Measurements from ENCODE around the gene AQP10.

DNA sequence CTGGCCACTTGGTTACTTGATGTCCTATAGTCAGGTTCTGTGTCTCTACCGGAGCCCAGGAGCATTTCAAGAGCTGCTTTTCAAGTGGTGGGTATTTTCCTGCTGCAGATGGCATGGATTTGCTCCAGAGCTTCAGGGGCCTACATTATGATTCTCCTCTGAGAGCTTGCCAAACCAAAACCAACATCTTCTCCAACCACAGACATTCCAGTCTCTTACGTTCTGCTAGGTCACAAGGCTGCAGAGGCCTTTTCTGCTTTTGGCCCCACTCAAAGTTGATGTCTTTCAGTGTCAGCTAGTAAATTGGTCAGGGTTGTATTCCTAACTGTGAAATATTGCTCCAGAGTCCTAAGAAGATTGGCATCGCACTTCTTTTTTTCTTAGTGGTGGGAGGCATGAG, 14.7 kb upstream of the AQP10 start:
- TF ChIP-seq, protein P1, sequence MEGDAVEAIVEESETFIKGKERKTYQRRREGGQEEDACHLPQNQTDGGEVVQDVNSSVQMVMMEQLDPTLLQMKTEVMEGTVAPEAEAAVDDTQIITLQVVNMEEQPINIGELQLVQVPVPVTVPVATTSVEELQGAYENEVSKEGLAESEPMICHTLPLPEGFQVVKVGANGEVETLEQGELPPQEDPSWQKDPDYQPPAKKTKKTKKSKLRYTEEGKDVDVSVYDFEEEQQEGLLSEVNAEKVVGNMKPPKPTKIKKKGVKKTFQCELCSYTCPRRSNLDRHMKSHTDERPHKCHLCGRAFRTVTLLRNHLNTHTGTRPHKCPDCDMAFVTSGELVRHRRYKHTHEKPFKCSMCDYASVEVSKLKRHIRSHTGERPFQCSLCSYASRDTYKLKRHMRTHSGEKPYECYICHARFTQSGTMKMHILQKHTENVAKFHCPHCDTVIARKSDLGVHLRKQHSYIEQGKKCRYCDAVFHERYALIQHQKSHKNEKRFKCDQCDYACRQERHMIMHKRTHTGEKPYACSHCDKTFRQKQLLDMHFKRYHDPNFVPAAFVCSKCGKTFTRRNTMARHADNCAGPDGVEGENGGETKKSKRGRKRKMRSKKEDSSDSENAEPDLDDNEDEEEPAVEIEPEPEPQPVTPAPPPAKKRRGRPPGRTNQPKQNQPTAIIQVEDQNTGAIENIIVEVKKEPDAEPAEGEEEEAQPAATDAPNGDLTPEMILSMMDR (IDR thresholded peaks at IDR 0.05): no peak
- TF ChIP-seq POLR2A (IDR thresholded peaks at IDR 0.05): no peak
- no peak for TF ChIP-seq POLR2AphosphoS5 (IDR thresholded peaks at IDR 0.05)
